Measurements from ENCODE around the gene HIP1.
"Not testable (repeated sequence)": the region's sequence is repeated elsewhere in the genome, so short reads cannot be mapped to it uniquely, and the experiment has no call there.

The HIP1 gene

DNA sequence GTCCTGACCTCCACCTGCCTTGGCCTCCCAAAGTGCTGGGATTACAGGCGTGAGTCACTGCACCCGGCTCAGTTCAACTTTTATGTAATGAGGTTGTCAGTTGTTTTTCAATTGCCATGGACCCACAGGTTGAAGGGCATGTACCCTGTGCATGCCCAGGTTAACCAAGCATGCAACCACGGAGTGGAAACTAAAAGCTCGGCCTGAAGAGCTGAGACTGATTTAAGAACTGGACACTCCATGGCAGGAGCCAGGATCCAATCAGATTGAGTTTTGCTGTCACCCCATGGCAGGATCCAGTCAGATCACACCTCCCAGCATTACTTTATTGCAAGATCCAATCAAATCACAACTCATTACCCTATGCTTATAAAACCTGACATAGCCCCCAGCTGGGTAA is 229.7 kb downstream of the HIP1 start:
- H3K27me3 ChIP-seq (ENCODE audit: low read length); H3K4me2 ChIP-seq (ENCODE audit: low read depth, low read length, poor library complexity, severe bottlenecking); H3F3A ChIP-seq (ENCODE audit: insufficient read depth); H3K4me3 ChIP-seq (ENCODE audit: insufficient read depth, low read length, poor library complexity, severe bottlenecking); H3K27ac ChIP-seq (ENCODE audit: low read depth, low read length); H4K20me1 ChIP-seq (ENCODE audit: low read depth, low read length); H3K9ac ChIP-seq (ENCODE audit: low read length); H3K9me3 ChIP-seq (ENCODE audit: insufficient read depth, low read length); H3K36me3 ChIP-seq (ENCODE audit: low read length); H2AFZ ChIP-seq (ENCODE audit: low read depth, low read length, severe bottlenecking); H3K9me2 ChIP-seq (replicated peaks; ENCODE audit: insufficient read depth, low read length); H3K79me2 ChIP-seq (ENCODE audit: insufficient read depth, low read length): not testable (repeated sequence)

DNA sequence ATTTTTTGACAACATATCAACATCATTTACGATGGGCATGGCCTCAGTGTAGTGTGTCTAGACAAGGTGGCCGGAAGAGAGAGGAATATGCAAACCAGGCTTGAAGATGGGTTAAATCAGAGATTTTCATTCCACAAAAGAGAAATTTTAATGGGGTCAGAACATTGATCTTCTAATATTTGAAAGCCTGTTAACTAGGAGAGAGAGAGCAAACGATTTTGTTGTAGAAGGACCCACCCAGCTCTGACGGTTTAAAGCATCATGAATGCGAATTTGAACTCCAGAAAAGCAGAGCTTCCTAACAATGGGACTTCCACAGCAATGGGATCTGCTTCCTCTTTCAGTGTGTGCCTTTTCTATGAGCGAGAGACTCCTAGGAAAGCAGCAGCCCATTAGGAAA is 246.7 kb downstream of the HIP1 start, which contains the start of gene SPDYE5:
Gene SPDYE5 (plus strand): TSS at position 301 of the 400 bp plus-strand sequence. CDS start 1,728 bp downstream, outside the sequence.
- H3K36me3 ChIP-seq (ENCODE audit: low read length); H3K9me3 ChIP-seq (ENCODE audit: insufficient read depth, low read length); H3K27ac ChIP-seq (ENCODE audit: low read depth, low read length); H3K79me2 ChIP-seq (ENCODE audit: insufficient read depth, low read length); H4K20me1 ChIP-seq (ENCODE audit: low read depth, low read length); H3F3A ChIP-seq (ENCODE audit: insufficient read depth); H3K9me2 ChIP-seq (replicated peaks; ENCODE audit: insufficient read depth, low read length); H3K4me3 ChIP-seq (ENCODE audit: insufficient read depth, low read length, poor library complexity, severe bottlenecking); H2AFZ ChIP-seq (ENCODE audit: low read depth, low read length, severe bottlenecking); H3K9ac ChIP-seq (ENCODE audit: low read length); H3K27me3 ChIP-seq (ENCODE audit: low read length); H3K4me2 ChIP-seq (ENCODE audit: low read depth, low read length, poor library complexity, severe bottlenecking): not testable (repeated sequence)

DNA sequence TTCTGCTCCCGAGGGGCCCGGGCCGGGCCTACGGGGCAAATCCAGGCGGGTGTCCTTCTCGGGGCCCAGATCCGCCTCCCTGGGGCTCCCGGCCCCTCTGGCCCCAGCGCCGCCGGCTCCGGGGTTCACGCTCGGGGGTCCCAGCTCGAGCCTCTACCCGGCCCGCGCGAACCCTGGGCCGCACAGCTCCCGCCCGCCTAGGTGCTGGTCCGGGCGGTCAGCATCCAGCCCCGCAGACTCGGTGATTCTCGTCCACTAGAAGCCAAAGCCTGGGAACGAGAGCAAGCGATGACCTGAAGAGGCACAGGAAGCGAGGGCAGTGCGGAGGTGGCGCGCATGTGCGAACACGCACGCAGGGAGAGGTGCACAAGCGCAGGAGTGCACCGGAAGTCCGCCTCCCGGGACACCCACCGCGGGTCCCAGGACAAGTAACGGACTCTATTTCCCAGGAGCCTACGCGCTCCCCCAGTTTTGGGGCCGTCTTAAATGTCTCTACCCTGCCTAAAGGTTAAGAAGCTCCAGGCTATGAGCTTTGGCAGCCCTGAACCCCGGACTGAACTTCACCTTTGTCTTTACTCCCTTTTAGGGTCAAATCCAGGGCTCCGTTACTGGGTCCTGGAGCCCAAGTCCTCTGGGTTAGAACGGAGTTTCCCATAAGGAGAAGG is 252.6 kb downstream of the HIP1 start, which contains the start of gene POM121C:
Gene POM121C (minus strand): TSS at position 321 of the 665 bp plus-strand sequence. CDS start 44,803 bp downstream, outside the sequence.
- not testable (repeated sequence) for H3K9me2 ChIP-seq (replicated peaks; ENCODE audit: insufficient read depth, low read length); H3K27me3 ChIP-seq (ENCODE audit: low read length); H3F3A ChIP-seq (ENCODE audit: insufficient read depth); H3K9me3 ChIP-seq (ENCODE audit: insufficient read depth, low read length); H3K36me3 ChIP-seq (ENCODE audit: low read length); H4K20me1 ChIP-seq (ENCODE audit: low read depth, low read length)
- Histone ChIP-seq H3K4me3 (ENCODE audit: insufficient read depth, low read length, poor library complexity, severe bottlenecking) (peak within 1 kb of the TSS; percentile 81), H3K4me2 (ENCODE audit: low read depth, low read length, poor library complexity, severe bottlenecking) (peak within 1 kb of the TSS; percentile 52), H2AFZ (ENCODE audit: low read depth, low read length, severe bottlenecking) (peak within 1 kb of the TSS; percentile 57), H3K9ac (ENCODE audit: low read length) (peak within 1 kb of the TSS; percentile 74), H3K27ac (ENCODE audit: low read depth, low read length) (peak within 1 kb of the TSS; percentile 36), H3K79me2 (ENCODE audit: insufficient read depth, low read length) (peaks cover 23% of the 10 kb centered on the region; the same call in 1 of the 2 replicates)

DNA sequence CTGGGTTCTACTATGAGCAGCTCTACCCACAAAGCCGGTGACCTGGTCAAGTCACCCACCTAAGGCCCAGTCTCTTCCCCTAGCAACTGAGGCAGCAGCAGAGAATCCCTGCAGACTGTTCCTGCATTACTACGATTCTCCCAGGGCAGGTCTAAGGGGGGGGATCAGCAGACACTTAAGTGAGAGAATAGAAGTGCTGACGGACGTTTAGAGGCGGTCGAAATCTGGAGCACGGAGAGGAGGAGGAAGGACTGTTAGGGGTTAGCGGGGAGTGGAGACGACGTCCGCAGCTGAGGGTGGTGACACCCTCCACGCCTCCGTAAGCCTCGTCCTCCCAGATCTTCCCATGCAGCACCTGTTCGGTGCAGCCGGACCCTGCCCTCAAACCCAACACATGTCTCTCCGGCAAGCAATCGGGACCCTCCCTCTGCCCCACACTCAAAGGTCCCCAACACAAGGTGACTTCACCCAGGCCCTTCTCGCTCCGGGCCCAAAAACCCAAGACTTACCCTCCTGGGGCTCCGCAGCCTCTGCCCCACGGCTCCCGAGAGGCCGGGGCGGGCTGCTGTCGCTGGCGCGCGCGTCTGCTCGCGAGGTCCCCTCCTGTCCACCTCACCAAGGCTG is 253.3 kb downstream of the HIP1 start:
- Histone ChIP-seq H2AFZ (ENCODE audit: low read depth, low read length, severe bottlenecking) (peak overlapping the region; percentile 57), H3K79me2 (ENCODE audit: insufficient read depth, low read length) (peaks cover 23% of the 10 kb centered on the region; the same call in 1 of the 2 replicates), H3K9ac (ENCODE audit: low read length) (peak overlapping the region; percentile 74), H3K4me3 (ENCODE audit: insufficient read depth, low read length, poor library complexity, severe bottlenecking) (peak overlapping the region; percentile 81), H3K4me2 (ENCODE audit: low read depth, low read length, poor library complexity, severe bottlenecking) (peak overlapping the region; percentile 52)
- not testable (repeated sequence) for H4K20me1 ChIP-seq (ENCODE audit: low read depth, low read length); H3F3A ChIP-seq (ENCODE audit: insufficient read depth); H3K27me3 ChIP-seq (ENCODE audit: low read length); H3K9me2 ChIP-seq (replicated peaks; ENCODE audit: insufficient read depth, low read length); H3K27ac ChIP-seq (ENCODE audit: low read depth, low read length); H3K9me3 ChIP-seq (ENCODE audit: insufficient read depth, low read length); H3K36me3 ChIP-seq (ENCODE audit: low read length)

Data from SU-DHL-6 (cell line).